T1000 (cell line): ENCODE measurements around the gene CALML3.
"Not testable (repeated sequence)": the region's sequence is repeated elsewhere in the genome, so short reads cannot be mapped to it uniquely, and the experiment has no call there.

Experiments used
- DNase-seq: peaks from one replicate; lab custom pipeline; 2025; ENCODE audit warnings: mixed read lengths; lab: John Stamatoyannopoulos, UW

CALML3 gene

DNA sequence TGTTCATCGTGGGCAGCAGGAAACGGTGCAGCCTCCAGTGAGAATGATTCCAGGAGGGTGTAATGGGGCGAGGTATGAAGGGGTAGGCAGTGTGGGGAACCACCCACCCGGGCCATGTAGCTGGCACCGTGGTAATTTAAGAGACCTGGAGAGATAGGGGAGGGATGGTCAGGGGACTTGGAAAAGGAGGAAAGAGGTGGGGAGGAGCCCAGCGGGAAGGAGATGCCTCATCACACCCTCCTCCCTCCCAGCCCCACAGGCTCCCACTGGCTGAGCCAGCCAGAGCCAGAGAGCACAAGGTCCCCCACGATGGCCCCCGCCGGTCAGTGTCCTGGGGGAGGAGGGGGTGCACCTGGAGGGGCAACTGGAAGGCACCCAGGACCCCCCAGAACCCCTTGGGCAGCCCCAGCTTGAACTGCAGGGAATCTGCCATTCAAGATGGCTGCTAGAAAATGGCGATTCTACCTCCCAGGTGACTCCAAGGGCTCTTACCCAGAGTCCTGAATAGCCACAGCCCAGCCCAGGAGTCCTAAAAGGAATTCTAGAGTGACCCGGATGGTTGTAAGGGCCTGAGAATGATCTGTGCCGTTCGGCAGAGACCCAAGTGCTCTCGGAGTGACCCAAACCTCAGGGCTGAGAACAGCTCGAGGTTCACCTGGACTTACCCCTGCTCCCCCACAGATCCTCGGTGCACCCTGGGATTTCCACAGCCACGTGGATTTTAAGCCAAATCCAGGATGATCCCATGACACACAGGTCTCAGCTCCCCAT is 28.8 kb downstream of the CALML3 start:
- no peak for DNase-seq

DNA sequence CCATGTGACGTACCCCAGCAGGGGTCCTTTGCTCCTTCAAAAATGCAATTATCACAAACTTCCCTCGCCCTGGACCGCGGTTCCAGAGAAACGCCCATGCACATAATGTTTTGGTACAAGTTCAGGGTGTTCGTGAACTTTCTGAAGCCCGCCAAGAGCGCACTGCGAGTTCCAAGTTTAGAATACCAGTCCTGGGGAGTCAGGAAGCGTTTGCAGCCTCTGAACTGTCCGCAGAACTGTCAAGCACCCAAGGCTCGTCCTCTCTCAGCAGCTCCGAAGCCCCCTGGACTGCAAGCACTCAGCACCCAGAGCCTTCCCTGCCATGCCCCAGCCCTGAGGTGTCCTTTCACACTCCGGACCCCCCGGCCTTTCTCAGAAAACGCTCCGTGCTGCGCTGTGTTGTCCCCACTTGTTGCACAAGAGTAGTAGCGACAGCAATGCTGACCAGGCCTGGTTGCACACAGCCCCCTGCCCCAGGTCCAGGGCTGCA is 30.3 kb downstream of the CALML3 start:
- DNase-seq, result no peak

DNA sequence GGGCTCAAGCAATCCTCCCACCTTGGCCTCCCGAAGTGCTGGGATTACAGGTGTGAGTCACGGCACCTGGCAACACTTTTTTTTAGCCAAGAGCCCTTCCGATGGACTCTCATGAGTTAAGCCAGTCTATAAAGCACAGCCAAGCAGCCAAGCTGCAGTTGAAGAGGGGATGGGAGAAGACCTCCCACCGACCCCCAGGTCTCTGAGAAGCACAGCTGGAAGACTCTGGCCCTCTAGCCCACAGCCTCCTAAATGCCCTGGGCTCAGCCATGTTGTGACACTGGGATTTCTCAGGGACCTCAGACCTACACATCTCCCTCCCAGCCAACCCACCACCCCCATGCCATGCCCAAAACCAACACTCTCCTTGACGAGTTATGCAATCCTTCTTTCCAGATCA is 31.1 kb downstream of the CALML3 start:
- no peak for DNase-seq

DNA sequence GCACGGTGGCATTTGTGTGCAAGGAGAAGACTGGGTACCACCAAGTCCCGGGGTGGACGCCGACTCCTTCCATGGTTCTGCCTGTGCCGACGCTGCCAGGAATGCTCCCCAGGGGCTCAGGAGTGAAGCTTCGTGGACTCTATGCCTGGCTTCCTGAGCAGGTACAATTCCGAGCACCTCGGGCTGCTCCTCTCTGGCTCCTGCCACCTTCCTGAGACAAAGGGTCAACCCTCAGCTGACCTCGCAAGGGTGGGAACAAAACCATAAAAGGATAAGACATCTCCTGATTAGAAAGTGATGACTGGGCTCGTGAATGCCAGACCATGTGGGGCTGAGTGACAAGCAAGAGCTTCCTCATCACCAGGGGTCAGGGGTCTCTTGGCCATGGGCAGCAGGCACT is 31.8 kb downstream of the CALML3 start:
- DNase-seq, result no peak

DNA sequence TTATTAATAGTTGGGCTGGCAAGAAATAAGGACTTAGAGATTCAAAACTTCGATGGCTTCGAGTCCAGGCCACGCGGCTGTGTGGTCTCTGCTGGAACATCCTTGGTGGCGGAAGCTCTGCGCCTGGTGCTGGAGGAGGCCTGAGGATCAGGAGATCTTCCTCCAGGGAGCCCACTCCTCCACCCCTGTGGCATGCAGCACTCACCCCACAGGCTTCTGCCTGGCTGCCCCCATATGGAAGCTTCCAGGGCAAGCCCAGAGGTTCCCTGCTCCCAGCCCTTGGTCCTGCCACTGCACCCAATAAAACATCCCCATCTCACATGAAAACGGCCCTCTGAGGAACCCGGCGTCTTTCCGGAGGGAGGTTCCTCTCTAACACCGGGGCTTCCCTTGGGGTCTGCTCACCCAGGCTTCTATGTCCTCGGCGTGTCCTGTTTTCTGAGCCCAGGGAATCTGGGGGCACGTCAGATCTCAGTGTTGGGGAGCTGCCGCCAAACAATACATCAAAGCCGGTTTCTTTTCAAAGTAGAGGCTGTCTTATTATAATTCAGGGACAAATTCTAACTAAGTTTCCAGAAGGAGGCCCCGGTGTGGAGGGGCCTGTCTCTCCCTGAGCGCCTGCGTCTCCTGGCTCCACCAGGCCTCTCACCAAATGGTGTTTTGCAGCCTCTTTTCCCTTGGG is 32.4 kb downstream of the CALML3 start:
- no peak for DNase-seq

DNA sequence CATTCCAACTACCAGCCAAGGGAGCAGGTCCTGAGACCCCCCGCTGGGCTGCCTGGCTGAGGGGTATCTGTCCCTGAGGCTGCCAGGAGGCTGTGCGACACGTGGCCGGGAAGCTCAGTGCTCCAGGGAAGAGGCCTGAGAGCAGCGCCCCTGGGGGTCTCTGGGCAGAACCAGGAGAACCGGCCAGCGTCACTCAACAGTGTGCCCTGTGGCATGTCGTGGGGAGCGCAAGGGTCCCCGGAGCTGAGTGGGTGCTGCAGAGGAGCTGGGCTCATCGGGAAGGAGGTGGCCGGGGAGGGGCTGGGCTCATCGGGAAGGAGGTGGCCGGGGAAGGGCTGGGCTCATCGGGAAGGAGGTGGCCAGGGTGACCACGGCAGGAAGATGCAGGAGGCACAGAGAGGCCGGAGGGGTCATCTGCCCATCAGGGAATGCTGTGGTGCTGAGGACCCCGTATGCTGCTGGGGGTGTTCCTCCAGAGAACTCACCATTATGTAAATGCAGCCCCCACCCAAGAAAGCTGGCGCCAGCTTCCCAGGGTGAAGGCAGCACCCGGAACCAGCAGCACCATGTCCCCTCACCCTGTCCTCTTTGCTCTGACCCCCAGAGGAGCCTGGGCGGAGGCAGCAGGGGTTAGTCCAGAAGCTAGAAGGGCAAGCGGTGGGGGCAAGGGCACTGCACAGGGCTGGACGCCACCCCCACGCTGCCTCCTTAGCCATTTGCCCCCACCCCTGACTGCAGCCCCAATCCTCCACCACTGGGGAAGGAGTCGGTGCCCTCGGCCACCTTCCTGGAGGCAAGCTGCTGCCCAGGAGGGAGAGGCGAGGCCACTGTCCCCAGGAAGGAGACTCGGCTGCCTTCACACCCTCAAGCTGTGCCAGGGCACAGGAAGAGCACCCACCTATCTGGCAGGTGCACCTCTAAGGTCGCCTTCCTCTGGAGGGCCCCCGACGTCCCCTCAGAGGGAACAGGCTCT is 33.3 kb downstream of the CALML3 start:
- DNase-seq, result no peak

DNA sequence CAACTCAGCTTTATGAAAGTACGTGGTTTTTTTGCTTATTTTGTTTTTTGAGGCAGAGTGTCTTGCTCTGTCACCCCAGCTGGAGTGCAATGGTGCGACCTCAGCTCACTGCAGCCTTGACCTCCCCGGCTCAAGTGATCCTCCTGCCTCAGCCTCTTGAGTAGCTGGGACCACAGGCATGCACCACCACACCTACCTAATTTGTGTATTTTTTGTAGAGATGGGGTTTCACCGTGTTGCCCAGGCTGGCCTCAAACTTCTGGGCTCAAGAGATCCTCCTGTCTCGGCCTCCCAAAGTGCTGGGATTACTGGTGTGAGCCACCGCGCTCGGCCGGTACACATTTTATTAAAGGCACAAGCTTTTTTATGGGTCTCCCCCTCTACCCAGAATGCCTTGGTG is 34.3 kb downstream of the CALML3 start:
- DNase-seq, result not testable (repeated sequence)

DNA sequence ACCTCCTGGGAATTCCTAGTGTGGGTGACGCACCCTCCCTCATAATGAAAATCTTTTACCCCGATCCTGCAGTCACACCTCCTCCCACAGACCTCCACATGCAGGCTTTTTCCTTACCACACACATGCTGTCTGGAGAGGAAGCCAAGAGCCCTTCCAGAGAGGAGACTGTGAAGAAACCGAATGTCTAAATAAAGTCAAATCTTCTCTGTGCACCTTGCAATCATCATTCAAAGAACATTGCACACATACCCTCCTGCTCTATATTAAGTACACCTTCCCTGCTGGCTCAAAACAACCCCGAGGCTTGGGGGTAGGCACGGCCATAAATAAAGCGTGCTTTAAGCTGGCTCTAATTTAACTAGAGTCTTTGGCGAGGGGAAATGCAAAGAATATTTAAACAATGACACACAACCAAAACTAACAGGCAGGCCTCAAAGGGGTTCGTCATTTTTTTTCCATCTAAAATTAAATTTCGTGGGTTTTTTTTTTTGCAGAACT is 34.9 kb downstream of the CALML3 start:
- DNase-seq, result no peak

DNA sequence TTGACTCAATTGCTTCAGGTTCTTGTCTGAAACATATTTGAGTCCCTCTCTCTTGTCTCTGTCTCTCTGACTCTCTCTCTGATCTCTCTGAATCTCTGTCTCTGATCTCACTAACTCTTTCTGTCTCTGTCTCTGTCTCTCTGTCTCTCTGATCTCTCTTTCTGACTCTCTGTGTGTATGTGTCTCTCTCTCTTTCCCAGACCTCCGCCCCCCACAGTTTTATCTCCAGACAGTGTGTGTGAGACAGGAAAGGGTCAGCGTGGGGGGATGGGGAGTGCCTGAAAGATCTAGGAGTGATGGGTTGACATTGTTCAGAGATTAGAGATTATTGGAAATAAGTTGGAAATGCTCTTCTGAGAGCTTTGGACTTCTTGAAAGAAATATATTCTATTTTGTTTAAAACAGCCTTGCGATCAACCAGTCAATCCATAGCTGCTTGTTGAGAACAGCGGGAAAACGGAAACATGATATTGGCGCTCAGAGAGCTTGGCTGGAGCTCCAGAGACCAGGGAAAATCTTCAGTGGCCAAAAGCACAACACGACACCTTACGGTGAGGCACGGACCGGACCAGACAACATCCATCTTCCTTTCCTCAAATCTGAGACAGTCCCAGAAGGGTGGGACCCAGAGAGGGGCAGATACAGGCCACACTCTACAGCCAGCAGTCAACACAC is 35.5 kb downstream of the CALML3 start:
- DNase-seq, result no peak

DNA sequence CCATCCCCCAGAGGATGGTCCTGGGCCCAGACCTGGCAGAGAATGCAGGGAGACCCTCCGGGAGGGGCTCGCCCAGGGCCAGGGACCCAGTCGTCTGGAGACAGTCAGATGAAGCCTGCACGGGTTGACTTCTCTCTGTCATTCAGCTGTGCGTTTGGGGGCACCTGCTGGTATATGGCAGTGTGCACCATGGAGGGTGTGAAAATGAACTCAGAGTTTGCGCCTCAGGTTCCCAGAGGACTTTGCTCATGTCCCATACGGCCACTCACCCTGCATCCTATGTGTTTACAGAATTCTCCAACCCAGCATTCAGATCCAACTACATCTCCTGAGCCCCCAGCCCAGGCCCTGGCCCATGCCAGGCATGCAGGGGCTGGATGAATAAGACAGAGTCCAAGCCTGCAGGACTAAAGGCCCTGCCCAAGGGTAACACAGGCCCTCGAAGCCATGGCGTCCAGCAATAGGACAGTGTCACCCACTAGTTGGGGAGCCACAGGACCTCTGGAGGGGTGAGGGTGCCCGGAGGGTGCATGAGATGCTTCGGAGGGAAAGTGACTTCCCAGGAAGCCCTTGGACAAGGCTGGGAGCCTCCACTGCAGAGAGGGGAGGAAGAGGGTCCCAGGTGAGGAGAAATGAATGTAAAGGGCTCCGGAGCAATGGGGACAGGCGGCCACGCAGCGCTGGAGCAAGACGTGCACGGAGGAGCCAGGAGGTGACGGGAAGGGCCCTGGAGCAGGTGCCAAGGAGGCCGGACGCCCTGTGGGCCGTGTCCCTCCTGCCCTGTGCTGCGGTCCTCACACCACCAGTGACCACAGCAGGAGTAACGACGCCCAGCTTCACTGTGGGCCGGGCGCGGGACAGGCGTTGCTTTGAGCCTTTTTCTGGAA is 36.3 kb downstream of the CALML3 start:
- no peak for DNase-seq

DNA sequence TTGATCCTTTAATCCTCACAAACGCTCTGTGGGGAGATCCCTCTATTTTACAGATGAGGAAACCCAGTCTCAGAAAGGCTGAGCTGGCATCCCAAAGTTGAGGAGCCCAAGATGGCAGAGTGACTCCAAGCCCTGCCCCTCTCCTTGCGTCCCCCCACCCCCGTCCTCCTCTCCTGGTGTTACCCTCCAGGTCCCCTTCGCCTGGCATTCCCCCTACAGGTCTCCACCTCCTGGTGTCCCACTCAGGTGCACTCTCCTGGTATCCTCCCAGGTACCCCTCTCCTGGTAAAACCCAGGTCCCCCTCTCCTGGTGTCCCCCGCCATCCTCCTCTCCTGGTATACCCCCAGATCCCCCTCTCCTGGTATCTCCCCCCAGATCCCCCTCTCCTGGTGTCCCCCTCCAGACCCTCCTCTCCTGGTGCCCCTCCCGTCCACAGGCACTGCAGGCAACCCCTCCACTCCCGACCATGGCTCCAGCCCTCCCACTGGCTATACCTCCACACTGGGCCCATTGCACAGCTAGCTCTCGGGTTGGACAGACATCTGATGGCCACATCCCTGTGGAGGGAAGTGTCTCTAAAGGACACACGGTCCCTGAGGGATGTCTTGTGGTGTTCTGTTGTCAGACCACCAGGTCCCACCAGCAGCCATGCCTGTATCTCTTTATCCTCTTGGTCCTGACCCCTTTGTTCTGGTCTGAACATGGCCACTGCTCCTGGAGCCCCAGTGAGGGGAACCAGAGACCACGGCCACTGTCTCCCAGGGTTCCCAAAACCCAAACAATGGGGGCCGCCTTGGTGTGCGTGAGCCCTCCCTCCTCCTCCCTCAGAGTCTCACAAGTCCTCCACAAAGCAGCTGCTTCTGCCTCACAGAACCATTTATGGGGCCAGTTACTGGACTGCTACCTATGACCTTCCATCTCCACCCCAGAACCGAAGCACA is 37.2 kb downstream of the CALML3 start:
- no peak for DNase-seq

DNA sequence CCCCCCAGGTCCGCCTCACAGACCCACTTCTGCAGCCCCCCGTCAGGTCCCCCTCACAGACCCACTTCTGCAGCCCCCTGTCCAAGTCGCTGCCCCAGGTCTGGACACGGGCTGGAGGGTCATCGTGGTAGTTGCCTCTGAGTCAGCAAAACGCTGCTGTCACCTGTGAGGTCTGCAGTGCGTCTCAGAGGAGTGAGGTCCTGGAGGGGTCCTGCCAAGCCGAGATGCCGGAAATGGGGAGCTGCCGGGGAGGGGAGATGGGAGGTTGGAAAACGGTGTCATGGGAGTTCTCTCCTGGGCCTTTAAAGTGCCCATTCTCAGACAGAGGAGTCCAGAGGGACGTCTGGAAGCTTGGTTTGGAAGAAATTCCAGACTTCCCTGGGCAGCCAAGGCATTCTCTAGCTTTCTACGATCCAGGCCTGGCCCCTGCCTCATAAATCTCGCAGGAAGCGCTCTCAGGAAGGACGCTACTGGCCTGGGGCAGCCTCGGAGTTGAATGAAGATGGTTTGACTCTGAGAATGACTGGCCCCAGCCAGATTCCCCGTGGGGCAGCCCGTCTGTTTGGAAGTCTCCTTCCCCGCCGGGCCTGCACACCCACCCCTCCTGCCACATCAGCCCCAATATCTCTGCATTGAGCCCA is 38.7 kb downstream of the CALML3 start:
- DNase-seq, result peak; percentile 20

DNA sequence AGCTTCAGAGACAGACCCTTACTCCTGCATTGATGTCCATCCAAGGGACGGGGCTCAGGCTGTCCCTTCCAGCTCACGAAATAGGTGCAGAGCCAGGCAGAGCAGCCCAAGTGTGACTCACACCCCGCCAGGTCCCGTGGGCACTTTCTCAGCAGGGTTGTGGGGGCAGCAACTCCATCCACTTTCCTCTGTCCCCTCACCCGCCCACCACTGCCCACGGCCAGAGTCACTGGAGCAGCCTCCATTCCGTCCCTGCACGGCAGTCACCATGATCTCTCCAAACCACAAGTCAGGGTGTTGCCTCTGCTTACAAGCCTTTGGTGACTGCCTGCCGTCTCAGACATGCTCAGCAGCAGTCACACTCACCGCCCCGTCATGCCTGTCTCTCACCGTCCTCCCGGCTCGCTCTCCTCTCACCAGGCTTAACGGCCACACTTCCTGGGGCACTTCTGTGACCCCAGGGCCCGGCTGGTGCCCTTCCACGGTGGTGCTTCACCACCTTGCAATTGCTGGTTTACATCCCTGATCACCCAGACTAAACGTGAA is 39.3 kb downstream of the CALML3 start:
- peak; percentile 15 for DNase-seq

DNA sequence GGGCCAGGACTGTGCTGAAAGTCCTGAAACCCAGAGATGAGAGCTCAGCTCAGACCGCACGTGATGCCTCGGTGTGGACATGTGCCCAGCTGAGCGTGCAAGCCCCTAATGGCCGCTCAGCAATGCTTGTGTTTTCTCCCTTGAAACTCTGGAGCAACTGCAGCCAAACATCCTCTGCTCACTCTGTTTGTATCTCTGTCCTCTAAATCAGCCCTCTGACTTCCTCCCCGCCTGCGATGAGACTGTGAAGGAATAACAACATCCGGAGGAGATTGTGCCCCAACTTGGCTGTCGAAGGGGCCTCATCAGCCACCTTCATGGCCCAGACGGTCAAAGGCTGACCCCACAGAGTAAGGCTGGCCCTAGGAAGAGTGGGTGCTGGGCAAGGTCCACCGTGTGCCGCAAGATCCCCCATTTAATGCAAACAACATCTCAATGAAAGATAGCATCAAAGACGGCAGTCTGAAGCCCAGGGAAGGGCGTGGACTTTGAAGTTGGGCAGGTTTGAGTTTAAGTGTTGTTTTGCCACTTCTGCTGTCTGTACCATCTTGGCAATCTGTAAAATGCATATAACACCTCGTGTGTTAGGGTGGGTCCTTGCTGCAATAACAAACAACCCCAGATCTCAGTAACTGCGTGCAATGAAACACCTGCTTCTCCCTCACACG is 39.9 kb downstream of the CALML3 start:
- no peak for DNase-seq

DNA sequence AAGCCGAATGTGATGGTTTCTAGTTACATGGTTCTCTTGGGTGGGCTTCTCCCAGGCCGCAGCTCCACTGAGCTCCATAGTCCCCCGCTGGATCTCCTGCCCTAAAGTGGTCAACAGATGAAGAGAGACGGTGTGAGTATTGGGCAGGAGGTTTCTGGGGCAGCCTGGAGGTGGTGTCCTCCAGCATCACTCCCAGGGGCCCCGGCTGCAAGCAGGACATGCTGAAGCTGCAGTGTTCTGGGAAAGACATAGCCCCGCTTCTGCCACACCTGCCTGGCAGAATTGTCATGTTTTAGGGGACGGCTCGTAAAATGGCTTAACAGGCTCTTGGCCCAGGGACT is 40.4 kb downstream of the CALML3 start:
- no peak for DNase-seq

DNA sequence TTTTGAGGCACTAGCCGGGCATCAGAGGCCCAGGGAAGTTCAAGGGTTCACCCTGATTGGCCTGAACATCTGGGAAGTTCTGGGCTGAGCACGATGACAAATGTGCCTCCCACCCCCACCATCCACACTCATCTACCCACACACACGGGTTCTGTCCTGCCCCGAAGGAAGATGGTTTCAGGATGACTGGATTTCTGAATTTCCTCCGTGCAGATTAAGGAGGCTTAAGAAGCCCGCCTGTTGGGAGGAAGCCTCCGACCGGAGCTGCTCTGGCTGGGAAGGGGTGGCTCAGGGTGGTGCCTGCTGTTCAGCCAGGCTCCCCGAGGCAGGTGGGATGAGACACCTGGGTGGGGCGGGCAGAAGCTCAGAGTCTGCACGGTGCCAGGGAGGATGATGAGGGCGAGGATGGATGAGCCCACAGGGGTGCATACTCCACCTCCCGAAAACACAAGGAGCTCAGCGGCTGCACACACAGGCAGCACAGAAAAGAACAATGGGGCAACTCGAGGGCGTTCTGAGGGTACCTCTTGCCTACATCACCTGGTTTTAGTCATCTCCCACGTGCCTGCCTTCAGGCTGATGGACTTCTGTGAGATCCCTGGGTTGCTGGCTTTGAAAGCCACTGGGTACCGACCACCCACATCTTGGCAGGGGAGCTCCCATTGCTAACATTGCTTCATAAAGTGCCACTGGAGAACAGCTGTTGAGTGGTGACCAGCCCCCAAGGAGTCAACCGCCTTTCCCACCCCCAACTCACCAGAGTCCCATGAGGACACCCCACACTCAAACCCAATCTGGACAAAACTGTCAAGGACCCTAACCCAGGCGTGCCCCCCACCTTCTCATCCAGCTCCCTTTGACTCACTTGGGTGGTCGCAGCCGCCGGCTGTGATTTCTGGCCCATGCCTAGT is 41.2 kb downstream of the CALML3 start:
- no peak for DNase-seq

DNA sequence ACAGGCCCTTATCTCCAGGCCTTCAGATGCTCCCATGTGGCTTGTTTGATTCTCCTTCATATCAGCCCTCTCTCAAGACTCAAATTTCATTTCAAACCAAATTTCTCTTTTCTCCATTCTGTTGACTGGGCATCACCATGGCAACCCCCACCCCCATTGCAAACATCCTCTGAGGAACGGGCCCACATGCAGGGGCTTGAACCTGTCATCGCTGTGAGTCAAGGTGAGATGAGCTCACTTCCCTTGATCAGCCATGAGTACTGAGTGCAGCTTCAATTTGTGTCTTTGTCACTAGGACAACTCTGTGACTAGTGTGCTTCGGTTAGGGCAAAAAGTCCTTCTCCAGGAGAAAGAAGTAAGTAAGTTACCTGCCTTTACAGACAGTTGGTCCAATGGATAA is 41.9 kb downstream of the CALML3 start:
- DNase-seq, result no peak
